HL-60 (cell line): ENCODE results near the gene TNRC6C.

Source experiments
- CTCF ChIP-seq: IDR thresholded peaks from one replicate; pipeline ENCODE4 v1.5.1; 2011; ENCODE audit warnings: low read length, control low read depth, inconsistent platforms; ENCODE audit not compliant: insufficient read depth
- POLR2AphosphoS5 ChIP-seq: IDR thresholded peaks from 2 replicates; pipeline ENCODE4 v1.6.1; 2012; ENCODE audit warnings: low read depth

GRCh38 chr17:78027121-78027520, 68.6 kb downstream of the TNRC6C start:
- TF ChIP-seq POLR2AphosphoS5 (no peak), CTCF (no peak)
